Measurements from ENCODE around the gene JUNB.

JUNB gene

DNA sequence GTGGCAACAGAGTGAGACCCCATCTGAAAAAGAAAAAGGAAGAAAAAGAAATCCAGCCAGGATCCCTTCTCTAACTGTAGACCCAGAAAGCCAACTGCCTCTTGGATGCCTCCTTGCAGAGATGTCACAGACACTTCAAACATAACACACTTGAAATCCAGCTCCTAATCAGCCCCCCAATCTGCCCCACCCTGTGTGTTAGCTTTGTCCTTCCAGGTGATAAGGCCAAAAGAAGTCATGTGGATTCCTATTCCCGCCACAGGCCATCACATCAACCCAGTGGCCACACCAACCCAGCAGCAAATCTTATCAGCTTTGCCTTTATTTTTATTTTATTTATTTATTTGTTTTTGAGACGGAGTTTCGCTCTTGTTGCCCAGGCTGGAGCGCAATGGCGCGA lies 31.6 kb upstream of the JUNB start:
- TF ChIP-seq, protein P1, sequence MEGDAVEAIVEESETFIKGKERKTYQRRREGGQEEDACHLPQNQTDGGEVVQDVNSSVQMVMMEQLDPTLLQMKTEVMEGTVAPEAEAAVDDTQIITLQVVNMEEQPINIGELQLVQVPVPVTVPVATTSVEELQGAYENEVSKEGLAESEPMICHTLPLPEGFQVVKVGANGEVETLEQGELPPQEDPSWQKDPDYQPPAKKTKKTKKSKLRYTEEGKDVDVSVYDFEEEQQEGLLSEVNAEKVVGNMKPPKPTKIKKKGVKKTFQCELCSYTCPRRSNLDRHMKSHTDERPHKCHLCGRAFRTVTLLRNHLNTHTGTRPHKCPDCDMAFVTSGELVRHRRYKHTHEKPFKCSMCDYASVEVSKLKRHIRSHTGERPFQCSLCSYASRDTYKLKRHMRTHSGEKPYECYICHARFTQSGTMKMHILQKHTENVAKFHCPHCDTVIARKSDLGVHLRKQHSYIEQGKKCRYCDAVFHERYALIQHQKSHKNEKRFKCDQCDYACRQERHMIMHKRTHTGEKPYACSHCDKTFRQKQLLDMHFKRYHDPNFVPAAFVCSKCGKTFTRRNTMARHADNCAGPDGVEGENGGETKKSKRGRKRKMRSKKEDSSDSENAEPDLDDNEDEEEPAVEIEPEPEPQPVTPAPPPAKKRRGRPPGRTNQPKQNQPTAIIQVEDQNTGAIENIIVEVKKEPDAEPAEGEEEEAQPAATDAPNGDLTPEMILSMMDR (IDR thresholded peaks at IDR 0.05; ENCODE audit: insufficient read depth, low read length, poor library complexity, severe bottlenecking) = no peak
- H3K27me3 ChIP-seq (replicated peaks; ENCODE audit: control insufficient read depth, insufficient read depth, low read length) = no peaks in the 10 kb centered on the region
- no peaks in the 10 kb centered on the region; the same call in 1 of the 2 replicates for H3K36me3 ChIP-seq (ENCODE audit: control insufficient read depth, insufficient read depth, low read length)
- no peak overlapping the region for H3K4me3 ChIP-seq (replicated peaks; ENCODE audit: low read depth, low read length)
- DNase-seq (ENCODE audit: extremely low read depth, insufficient read length) = no peak

- no peak overlapping the region for H3K4me3 ChIP-seq (replicated peaks; ENCODE audit: low read depth, low read length)
- H3K36me3 ChIP-seq (ENCODE audit: control insufficient read depth, insufficient read depth, low read length) = no peaks in the 10 kb centered on the region; the same call in 1 of the 2 replicates
- no peak for DNase-seq (ENCODE audit: extremely low read depth, insufficient read length)
- no peaks in the 10 kb centered on the region for H3K27me3 ChIP-seq (replicated peaks; ENCODE audit: control insufficient read depth, insufficient read depth, low read length)
- TF ChIP-seq, protein P1 (IDR thresholded peaks at IDR 0.05; ENCODE audit: insufficient read depth, low read length, poor library complexity, severe bottlenecking) = no peak
Measured at GRCh38 chr19:12763100-12763499, 28.2 kb upstream of the JUNB start.

DNA sequence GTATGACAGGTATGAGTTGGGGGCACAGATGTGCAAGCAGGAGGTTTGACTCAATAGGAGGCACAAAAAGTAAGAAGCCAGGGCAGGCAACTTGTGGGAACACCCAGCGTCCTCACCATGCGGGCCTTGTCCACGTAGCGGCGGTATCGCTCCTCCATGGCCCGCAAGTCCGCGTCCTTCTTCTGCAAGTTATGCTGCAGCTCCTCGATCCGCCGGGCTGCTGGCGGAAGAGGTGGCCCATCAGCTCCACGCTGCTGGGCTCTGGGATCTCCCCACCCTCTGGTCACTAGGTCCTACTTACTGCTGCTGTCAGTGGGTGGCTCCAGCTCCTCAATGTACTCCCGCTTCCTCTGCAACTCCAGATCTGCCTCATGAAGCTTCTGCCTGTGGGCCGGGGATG lies 26.6 kb upstream of the JUNB start:
- Histone ChIP-seq H3K36me3 (ENCODE audit: control insufficient read depth, insufficient read depth, low read length) (no peaks in the 10 kb centered on the region; the same call in 1 of the 2 replicates), H3K27me3 (replicated peaks; ENCODE audit: control insufficient read depth, insufficient read depth, low read length) (no peaks in the 10 kb centered on the region), H3K4me3 (replicated peaks; ENCODE audit: low read depth, low read length) (no peak overlapping the region)
- no peak for DNase-seq (ENCODE audit: extremely low read depth, insufficient read length)
- TF ChIP-seq, protein P1 (IDR thresholded peaks at IDR 0.05; ENCODE audit: insufficient read depth, low read length, poor library complexity, severe bottlenecking) = no peak

- peak overlapping the region; percentile 43 for H3K4me3 ChIP-seq (replicated peaks; ENCODE audit: low read depth, low read length)
- TF ChIP-seq, protein P1 (IDR thresholded peaks at IDR 0.05; ENCODE audit: insufficient read depth, low read length, poor library complexity, severe bottlenecking) = peak; percentile 89
- no peaks in the 10 kb centered on the region for H3K27me3 ChIP-seq (replicated peaks; ENCODE audit: control insufficient read depth, insufficient read depth, low read length)
- H3K36me3 ChIP-seq (ENCODE audit: control insufficient read depth, insufficient read depth, low read length) = no peaks in the 10 kb centered on the region; the same call in 1 of the 2 replicates
- DNase-seq (ENCODE audit: extremely low read depth, insufficient read length) = peak; percentile 80
Measured at GRCh38 chr19:12766051-12766521, 25.2 kb upstream of the JUNB start.

- TF ChIP-seq, protein P1 (IDR thresholded peaks at IDR 0.05; ENCODE audit: insufficient read depth, low read length, poor library complexity, severe bottlenecking) = no peak
- H3K36me3 ChIP-seq (ENCODE audit: control insufficient read depth, insufficient read depth, low read length) = no peaks in the 10 kb centered on the region; the same call in 1 of the 2 replicates
- no peak for DNase-seq (ENCODE audit: extremely low read depth, insufficient read length)
- no peaks in the 10 kb centered on the region for H3K27me3 ChIP-seq (replicated peaks; ENCODE audit: control insufficient read depth, insufficient read depth, low read length)
- H3K4me3 ChIP-seq (replicated peaks; ENCODE audit: low read depth, low read length) = no peak overlapping the region
Measured at GRCh38 chr19:12767150-12767549, 24.1 kb upstream of the JUNB start.

- TF ChIP-seq, protein P1 (IDR thresholded peaks at IDR 0.05; ENCODE audit: insufficient read depth, low read length, poor library complexity, severe bottlenecking) = no peak
- no peaks in the 10 kb centered on the region; the same call in 1 of the 2 replicates for H3K36me3 ChIP-seq (ENCODE audit: control insufficient read depth, insufficient read depth, low read length)
Measured at GRCh38 chr19:12767666-12768065, 23.6 kb upstream of the JUNB start.

More at GRCh38 chr19:12767666-12768065, 23.6 kb upstream of the JUNB start:
- Histone ChIP-seq H3K27me3 (replicated peaks; ENCODE audit: control insufficient read depth, insufficient read depth, low read length) (no peaks in the 10 kb centered on the region), H3K4me3 (replicated peaks; ENCODE audit: low read depth, low read length) (no peak overlapping the region)
- no peak for DNase-seq (ENCODE audit: extremely low read depth, insufficient read length)

All from GM06990 (cell line).